Spleen (tissue), 7 donors: ENCODE data around the gene NRAS.

Source experiments
- CTCF ChIP-seq, 11 experiments: fragments of 200-600 bp in 7 of 11; fragments of 450-650 bp in 4 of 11; sonication (generic) in 4 of 11; IDR thresholded peaks in 8 of 11; conservative IDR thresholded peaks in 3 of 11; 1 replicate in 7 of 11; 2 replicates in 4 of 11; pipeline versions ENCODE4 v1.4.0 to v1.8.0; 2016 to 2021; ENCODE audit warnings: antibody characterized with exemption in 11 of 11, inconsistent platforms in 4 of 11, mild to moderate bottlenecking in 1 of 11
- POLR2A ChIP-seq, 3 donors: fragments of 450-650 bp; IDR thresholded peaks; one replicate each; pipeline ENCODE4 v1.5.1; 2017; ENCODE audit warnings: antibody characterized with exemption in 3 of 3, mild to moderate bottlenecking in 1 of 3
- POLR2AphosphoS5 ChIP-seq, 3 donors: sonication (generic); formaldehyde crosslinking; IDR thresholded peaks; one replicate each; pipeline ENCODE4 v1.5.1; 2017; ENCODE audit warnings: antibody characterized with exemption in 3 of 3
- donor health status: DM: no; HTN: no; CAD: no; lungs with moderate emphysema.
- donor health status: DM: no; HTN: no; CAD: no.
- donor health status: DM: no; HTN: no; CAD: no.

DNA sequence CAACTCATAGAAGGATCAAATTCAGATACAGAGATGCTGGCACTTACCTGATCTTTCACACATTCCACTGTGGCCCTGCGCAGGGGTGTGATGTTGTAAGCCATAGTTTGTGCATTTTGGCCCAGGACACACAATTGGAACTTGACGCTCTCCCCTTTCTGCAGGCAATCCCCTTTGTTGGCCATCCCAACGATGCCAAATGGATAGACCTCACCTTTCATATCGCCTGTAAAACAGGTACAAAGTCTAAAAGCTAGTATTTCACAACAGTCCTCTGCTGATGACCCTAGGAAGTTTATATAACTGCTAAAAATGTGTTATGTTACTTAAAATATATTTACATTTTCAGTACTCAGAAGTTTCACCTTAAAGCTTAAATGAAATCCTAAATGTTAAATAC lies 3.9 kb upstream of the NRAS start:
- TF ChIP-seq CTCF (IDR thresholded peaks at IDR 0.05 in 8 of 11, conservative IDR thresholded peaks at IDR 0.05 in 3 of 11) (no peak), POLR2A (IDR thresholded peaks at IDR 0.05) (no peak), POLR2AphosphoS5 (IDR thresholded peaks at IDR 0.05) (no peak)
